Caco-2 (cell line): ENCODE measurements around the gene LIMCH1. TPM values are rescaled to one million over a fixed set of nuclear protein-coding genes. Genes with fewer than 3 reads are reported as not detected.

ENCODE experiments used
- BruUV-seq: library from RNA; stranded (reverse); fragments of 400-500 nt; replicated peaks from 2 replicates; lab custom pipeline; 2021; lab: Mats Ljungman, UMichigan
- CTCF ChIA-PET: fragments of 300-600 bp; sonication (Branson Sonifier 250); formaldehyde crosslinking; loops from one replicate; lab custom pipeline; 2022; ENCODE audit warnings: antibody characterized with exemption; lab: Charles Lee
- POLR2A ChIA-PET: fragments of 300-600 bp; sonication (Branson Sonifier 250); formaldehyde crosslinking; loops from one replicate; lab custom pipeline; 2022; ENCODE audit warnings: antibody characterized with exemption; lab: Charles Lee
- DNase-seq, 2 experiments: peaks; one replicate each; pipeline versions ENCODE4 v3.0.0 to v3.0.0-alpha.2; 2020 to 2022
- H3K27me3 ChIP-seq: replicated peaks from 2 replicates; pipeline ENCODE4 v1.6.0; 2011; ENCODE audit warnings: low read length; ENCODE audit not compliant: control insufficient read depth, insufficient read depth
- H3K36me3 ChIP-seq: 2 replicates; pipeline ENCODE4 v1.5.1; 2011; ENCODE audit warnings: low read length; ENCODE audit not compliant: control insufficient read depth, insufficient read depth
- H3K4me1 ChIP-seq: fragments of 250-450 bp; sonication (Bioruptor Pico); 2 replicates; pipeline ENCODE4 v1.5.1; 2020; ENCODE audit warnings: mild to moderate bottlenecking
- H3K4me3 ChIP-seq: 2 replicates; pipeline ENCODE4 v1.5.1; 2011; ENCODE audit warnings: low read depth, mild to moderate bottlenecking, control low read depth, low read length
- H3K9me3 ChIP-seq: fragments of 250-450 bp; sonication (Bioruptor Pico); 2 replicates; pipeline ENCODE4 v1.5.1; 2020; ENCODE audit warnings: mild to moderate bottlenecking, moderate library complexity
- H3K27ac Mint-ChIP-seq: one replicate; pipeline ENCODE4 v1.8.0; 2022; ENCODE audit warnings: mixed read lengths; ENCODE audit not compliant: unreplicated experiment
- H3K27me3 Mint-ChIP-seq: one replicate; pipeline ENCODE4 v1.8.0; 2022; ENCODE audit warnings: mixed read lengths; ENCODE audit not compliant: insufficient read depth, unreplicated experiment
- H3K36me3 Mint-ChIP-seq: one replicate; pipeline ENCODE4 v1.8.0; 2022; ENCODE audit warnings: mild to moderate bottlenecking, mixed read lengths; ENCODE audit not compliant: insufficient read depth, unreplicated experiment
- H3K4me1 Mint-ChIP-seq: one replicate; pipeline ENCODE4 v1.8.0; 2022; ENCODE audit warnings: low read depth, mixed read lengths; ENCODE audit not compliant: unreplicated experiment
- H3K4me3 Mint-ChIP-seq: one replicate; pipeline ENCODE4 v1.8.0; 2022; ENCODE audit warnings: mild to moderate bottlenecking, moderate library complexity, mixed read lengths; ENCODE audit not compliant: unreplicated experiment
- H3K9me3 Mint-ChIP-seq: one replicate; pipeline ENCODE4 v1.8.0; 2022; ENCODE audit warnings: mixed read lengths; ENCODE audit not compliant: unreplicated experiment
- CTCF ChIP-seq, 2 experiments: fragments of 200-600 bp in 1 of 2; IDR thresholded peaks; 1 replicate in 1 of 2; 2 replicates in 1 of 2; pipeline versions ENCODE4 v1.5.1 to v1.8.0; 2011 to 2022; ENCODE audit warnings: antibody characterized with exemption in 1 of 2, control low read depth in 1 of 2, inconsistent platforms in 1 of 2, low read depth in 1 of 2, low read length in 1 of 2, mild to moderate bottlenecking in 1 of 2, moderate library complexity in 1 of 2; ENCODE audit not compliant: insufficient read depth in 1 of 2, severe bottlenecking in 1 of 2, unreplicated experiment in 1 of 2
- intact Hi-C: fragments of 100-400 bp; cut with micrococcal nuclease; formaldehyde crosslinking; loops from one replicate; pipeline ENCODE4 v1.10.0; 2022; ENCODE audit not compliant: unreplicated experiment
- total RNA-seq: library from RNA; stranded (reverse); gene quantifications from 2 replicates; pipeline ENCODE4 v1.2.3, GENCODE V29; 2022

Gene LIMCH1
- total RNA-seq, 1 experiment from 2014 or later, result 8.4 TPM

- TF ChIP-seq CTCF (IDR thresholded peaks at IDR 0.05; ENCODE audit: insufficient read depth in 1 of 2, low read depth in 1 of 2, low read length in 1 of 2, severe bottlenecking in 1 of 2, unreplicated experiment in 1 of 2), result no peak
- BruUV-seq, result no TSS peak
- Histone ChIP-seq H3K36me3 (no peaks in the 10 kb centered on the region), H3K27me3 (no peaks in the 10 kb centered on the region), H3K4me3 (no peak overlapping the region), H3K9me3 (0 out of 2 replicates have a peak, but pooled peaks cover 2% of the 10 kb centered on the region), H3K4me1 (no peaks in the 10 kb centered on the region)
- no peak for DNase-seq
- H3K4me3 Mint-ChIP-seq, result no peak overlapping the region
- ChIA-PET CTCF (no interaction called here), POLR2A (no interaction called here)
- H3K27me3 Mint-ChIP-seq, result peaks cover 24% of the 10 kb centered on the region
- intact Hi-C loops, result no loop called here
- H3K9me3 Mint-ChIP-seq, result peaks cover 11% of the 10 kb centered on the region
- no peaks in the 10 kb centered on the region for H3K36me3 Mint-ChIP-seq
- no peaks in the 10 kb centered on the region for H3K4me1 Mint-ChIP-seq
- no peak overlapping the region for H3K27ac Mint-ChIP-seq
These were observed 184.2 kb downstream of the LIMCH1 start for GRCh38 chr4:41722181-41722580.

GRCh38 chr4:41723286-41723685 lies 185.3 kb downstream of the LIMCH1 start:
- BruUV-seq, result no TSS peak
- Histone ChIP-seq H3K9me3 (0 out of 2 replicates have a peak, but pooled peaks cover 2% of the 10 kb centered on the region), H3K27me3 (no peaks in the 10 kb centered on the region), H3K36me3 (no peaks in the 10 kb centered on the region), H3K4me1 (no peaks in the 10 kb centered on the region), H3K4me3 (no peak overlapping the region)
- Mint-ChIP-seq H3K27ac (no peak overlapping the region), H3K4me3 (no peak overlapping the region), H3K4me1 (no peaks in the 10 kb centered on the region), H3K36me3 (no peaks in the 10 kb centered on the region), H3K9me3 (peaks cover 11% of the 10 kb centered on the region), H3K27me3 (peaks cover 27% of the 10 kb centered on the region)
- intact Hi-C loops, result no loop called here
- no peak for DNase-seq
- no peak for TF ChIP-seq CTCF (IDR thresholded peaks at IDR 0.05; ENCODE audit: insufficient read depth in 1 of 2, low read depth in 1 of 2, low read length in 1 of 2, severe bottlenecking in 1 of 2, unreplicated experiment in 1 of 2)
- CTCF ChIA-PET, result no interaction called here
- POLR2A ChIA-PET, result no interaction called here

- ChIA-PET CTCF (no interaction called here), POLR2A (no interaction called here)
- BruUV-seq, result no TSS peak
- no peak for TF ChIP-seq CTCF (IDR thresholded peaks at IDR 0.05; ENCODE audit: insufficient read depth in 1 of 2, low read depth in 1 of 2, low read length in 1 of 2, severe bottlenecking in 1 of 2, unreplicated experiment in 1 of 2)
- no peaks in the 10 kb centered on the region for H3K27me3 ChIP-seq
- H3K36me3 ChIP-seq, result no peaks in the 10 kb centered on the region
- H3K9me3 ChIP-seq, result 0 out of 2 replicates have a peak, but pooled peaks cover 2% of the 10 kb centered on the region
- intact Hi-C loops, result no loop called here
- H3K27me3 Mint-ChIP-seq, result peaks cover 18% of the 10 kb centered on the region
- DNase-seq, result no peak
- no peak overlapping the region for H3K4me3 Mint-ChIP-seq
- peaks cover 3% of the 10 kb centered on the region for H3K4me1 Mint-ChIP-seq
- H3K36me3 Mint-ChIP-seq, result no peaks in the 10 kb centered on the region
- peaks cover 11% of the 10 kb centered on the region for H3K9me3 Mint-ChIP-seq
- H3K4me1 ChIP-seq, result no peaks in the 10 kb centered on the region
- no peak overlapping the region for H3K4me3 ChIP-seq
- H3K27ac Mint-ChIP-seq, result no peak overlapping the region
These were observed 187.3 kb downstream of the LIMCH1 start for GRCh38 chr4:41725254-41725653.
